NCI-H748 (cell line): Measurements from ENCODE around the gene PTPRD.
"Not testable (repeated sequence)": the region's sequence is repeated elsewhere in the genome, so short reads cannot be mapped to it uniquely, and the experiment has no call there.

Experiments used
- DNase-seq: peaks from one replicate; lab custom pipeline; 2025; ENCODE audit not compliant: unreplicated experiment; lab: John Stamatoyannopoulos, UW

PTPRD gene

GRCh38 chr9:9389904-9390303 lies 1222.9 kb downstream of the PTPRD start:
- DNase-seq: no peak

DNA sequence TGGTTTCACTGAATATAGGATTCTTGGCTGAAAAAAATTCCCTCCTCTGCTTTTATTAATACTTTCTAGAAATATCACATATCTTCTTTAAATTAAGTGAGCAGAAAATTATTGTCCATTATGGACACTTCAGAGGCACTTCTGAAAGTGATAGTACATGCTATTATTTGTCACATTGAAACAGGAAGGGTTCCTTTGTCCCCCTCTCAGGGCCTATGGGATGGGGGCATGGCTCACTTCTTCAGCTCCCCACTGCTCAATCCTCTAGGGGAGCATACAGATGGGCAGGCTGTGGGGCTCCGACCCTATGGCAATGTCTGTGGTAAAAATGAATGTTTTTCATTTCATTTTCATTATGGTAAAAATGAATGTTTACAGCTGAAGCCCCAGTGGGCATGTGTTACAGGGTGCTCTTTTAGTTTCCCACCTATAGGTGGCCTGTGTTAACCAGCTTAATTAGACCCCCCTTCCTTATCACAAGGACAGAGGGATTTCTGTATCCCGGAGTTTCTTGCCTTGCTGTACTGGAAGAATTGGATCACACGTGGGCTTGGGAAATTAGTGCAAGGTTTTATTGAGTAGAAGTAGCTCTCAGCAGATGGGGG lies 1225.2 kb downstream of the PTPRD start:
- DNase-seq: peak; percentile 29

GRCh38 chr9:9362332-9362731 lies 1250.5 kb downstream of the PTPRD start:
- DNase-seq: no peak

GRCh38 chr9:9352877-9353481 lies 1259.8 kb downstream of the PTPRD start:
- DNase-seq: peak; percentile 10

DNA sequence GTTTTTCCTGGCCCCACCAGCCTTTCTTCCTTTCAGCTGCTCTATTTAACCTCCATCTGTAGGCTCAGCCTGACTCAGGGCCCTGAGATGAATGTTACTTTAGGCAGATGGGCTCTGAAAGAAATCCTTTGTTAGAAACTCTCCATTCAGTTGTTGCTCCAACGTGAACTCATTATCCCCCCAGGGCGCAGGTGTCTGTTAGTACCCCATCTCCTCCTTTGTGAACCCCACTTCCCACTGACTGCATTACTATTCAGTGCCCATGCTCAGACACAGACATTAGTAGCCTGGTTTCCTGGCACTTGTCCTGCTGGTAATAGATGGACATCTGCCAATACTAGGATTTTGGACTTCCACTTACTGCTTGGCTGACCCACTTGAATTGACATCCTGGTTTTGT lies 1271.6 kb downstream of the PTPRD start:
- peak; percentile 23 for DNase-seq

DNA sequence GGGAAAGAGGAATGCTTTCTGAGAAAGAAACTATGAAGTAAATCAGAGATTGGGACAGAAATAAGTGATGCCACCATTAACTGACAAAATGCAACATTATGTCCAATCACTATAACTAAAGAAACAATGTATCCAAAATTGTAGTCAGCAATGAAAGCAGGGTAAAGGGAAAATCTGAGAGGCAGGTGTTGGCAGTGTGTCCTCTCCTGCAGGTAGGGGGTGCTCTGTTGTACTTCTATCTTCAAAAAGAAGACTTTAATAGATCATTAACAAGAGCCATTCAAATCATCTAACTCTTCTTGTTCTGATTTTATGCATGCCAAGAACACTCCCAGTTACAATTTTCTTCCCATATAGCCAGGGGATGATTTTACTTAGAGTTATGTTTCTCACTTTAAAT lies 1275.7 kb downstream of the PTPRD start:
- no peak for DNase-seq

DNA sequence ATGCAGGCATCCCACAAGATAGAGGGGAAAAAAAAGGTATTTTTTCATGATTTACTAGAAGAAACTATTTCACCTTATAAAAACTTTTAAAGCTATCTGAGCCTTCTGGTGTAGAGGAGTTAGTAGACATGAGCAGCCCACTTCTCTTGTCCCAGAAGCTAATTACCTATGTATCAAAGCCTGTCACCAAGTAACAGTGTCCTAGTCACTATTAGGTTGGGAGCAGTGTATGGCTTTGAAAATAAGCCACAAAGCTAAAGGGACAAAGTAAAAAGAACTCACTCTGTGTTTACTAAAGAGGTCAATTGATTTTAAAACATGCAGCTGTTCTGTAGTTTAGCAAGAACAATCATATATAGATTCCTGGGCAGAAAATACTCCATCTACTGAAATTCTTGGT lies 1286.1 kb downstream of the PTPRD start:
- no peak for DNase-seq

DNA sequence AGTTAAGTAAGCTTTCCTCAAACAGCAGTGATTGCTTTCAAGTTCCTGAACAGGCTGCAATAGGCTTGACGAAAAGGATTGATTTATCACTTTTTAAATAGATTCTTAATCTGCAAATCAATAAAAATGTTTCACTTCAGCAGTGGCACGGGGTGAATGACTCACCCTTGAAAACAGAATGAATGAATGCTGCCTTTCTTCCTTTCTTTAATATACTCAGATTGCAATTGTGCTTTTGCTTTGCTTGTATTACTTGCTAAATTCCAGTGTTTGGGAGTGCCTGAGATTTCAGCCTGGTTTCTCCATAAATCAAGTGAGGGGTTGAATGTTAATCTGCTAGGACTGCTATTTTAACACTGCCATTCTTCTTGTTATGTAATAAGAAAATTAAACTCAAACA lies 1293.8 kb downstream of the PTPRD start:
- DNase-seq: no peak

- not testable (repeated sequence) for DNase-seq
These were observed 1302.1 kb downstream of the PTPRD start for GRCh38 chr9:9310743-9311142.

- no peak for DNase-seq
These were observed 1307.2 kb downstream of the PTPRD start for GRCh38 chr9:9305600-9305999.

GRCh38 chr9:9299134-9299533 lies 1313.7 kb downstream of the PTPRD start:
- DNase-seq: peak; percentile 34

- DNase-seq: no peak
These were observed 1326.8 kb downstream of the PTPRD start for GRCh38 chr9:9286001-9286400.

DNA sequence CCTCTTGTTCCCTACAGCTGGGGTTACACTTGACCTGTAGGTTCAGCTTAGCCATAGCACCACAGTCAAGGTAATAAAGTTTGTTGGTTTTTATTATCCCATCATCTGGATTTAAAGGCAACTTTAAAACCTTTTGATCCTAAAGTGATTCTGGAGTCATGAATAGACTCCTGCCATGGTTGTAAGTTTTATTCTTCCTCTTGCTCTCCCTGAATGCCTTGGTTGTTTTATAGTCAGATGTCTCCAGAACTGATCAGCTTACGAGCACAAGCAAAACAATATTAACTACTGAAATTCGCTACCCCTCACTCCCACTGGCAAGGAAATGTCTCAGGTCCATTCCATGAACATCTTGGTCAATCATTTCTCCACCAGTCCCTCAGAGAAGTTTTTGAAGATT lies 1328.6 kb downstream of the PTPRD start:
- DNase-seq: no peak

DNA sequence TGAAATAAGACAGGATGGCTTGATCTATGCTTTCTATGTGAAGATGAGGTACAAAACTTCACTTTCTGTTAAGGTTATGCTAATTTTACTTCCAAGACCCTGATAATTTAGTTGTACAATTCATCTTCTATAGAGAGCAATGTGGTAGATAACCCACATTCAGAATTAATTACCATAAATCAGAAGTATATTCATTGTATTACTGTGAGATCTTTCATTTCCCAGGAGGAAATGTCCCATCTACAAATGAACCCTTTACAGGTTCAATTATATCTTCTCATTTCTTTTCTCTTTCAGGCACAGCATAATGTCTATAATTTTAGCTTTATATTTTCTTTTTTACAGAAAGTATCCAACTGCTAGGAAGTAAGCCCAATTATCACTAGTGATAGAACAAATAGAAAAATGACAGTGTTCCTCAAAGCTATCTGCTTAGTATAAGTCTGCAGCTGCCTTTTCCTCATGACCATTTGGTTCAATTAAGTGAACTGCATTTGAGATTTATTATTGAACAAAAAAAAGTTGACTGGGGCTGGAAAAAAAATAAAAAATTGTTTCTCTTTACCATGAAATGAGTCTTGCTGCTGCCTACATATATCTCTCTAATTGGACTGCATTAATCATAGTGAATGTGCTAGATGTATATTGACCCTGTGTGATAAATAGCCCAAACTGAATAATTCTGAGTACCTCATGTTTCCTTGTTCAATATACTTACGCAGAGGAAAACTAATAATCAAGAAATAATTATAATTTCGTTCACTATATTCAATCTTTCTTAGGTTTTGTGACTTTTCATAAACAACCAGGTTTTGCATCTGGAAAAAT lies 1329.4 kb downstream of the PTPRD start:
- no peak for DNase-seq

GRCh38 chr9:9275601-9276000 lies 1337.2 kb downstream of the PTPRD start:
- no peak for DNase-seq

DNA sequence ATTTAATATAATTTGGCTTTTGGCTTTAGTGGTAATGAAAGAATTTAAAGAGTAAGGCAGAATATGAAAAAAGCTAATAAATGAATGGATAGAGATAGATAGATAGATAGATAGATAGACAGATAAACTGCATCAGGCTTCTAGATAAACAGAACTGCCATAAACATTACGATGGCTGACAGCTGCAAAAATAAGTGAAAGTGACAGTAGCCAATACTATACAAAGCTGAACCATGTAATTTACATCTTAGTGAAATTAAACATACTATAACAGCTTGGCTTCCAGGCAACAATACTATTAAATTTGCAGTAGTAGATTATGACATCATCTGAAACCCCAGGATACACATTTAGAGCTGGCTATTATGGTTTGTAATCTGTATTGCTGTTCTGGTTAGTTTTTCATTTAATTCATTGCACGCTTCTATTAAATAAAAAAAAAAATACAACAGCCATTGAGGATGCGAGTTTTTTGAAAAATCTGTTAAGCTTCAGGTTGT lies 1354.8 kb downstream of the PTPRD start:
- DNase-seq: peak; percentile 92

- no peak for DNase-seq
These were observed 1366.1 kb downstream of the PTPRD start for GRCh38 chr9:9246726-9247125.

DNA sequence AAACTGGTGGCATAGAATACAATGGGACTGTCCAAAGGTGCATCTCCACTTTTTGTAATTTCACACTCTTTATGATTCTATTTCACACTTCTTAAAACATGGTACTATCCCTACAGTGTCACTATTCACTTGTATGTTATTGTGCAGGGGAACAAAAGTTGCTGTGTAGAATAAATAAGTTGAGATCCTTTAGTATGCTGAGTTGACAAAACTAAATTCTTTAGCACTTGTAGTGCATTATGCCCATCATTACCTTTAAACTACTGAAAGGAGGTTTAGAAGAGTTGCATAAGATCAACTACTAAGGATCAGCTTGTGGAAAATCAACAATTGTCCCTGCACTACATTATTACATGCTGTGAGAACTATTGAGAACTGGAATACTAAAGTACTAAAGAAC lies 1380.9 kb downstream of the PTPRD start:
- DNase-seq: no peak

- DNase-seq: no peak
These were observed 1383.5 kb downstream of the PTPRD start for GRCh38 chr9:9229269-9229668.

DNA sequence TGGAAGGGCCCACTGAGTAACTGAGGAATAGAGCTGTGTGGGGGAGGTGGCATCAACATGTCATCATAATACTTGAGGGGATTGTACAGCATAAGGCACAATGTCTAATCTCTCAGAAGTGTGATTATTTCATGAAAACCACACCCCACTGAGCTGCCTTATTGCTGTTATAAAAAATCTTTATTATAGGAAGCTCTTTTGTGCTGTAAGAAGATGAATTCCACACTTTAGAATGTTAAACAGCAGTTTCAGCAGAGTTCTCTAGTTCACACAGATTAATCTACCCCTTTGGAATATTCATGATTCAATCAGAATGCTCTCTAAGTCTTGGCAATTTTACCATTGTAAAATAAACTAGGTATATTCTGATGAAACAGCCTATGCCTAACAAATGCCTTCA lies 1389.6 kb downstream of the PTPRD start:
- DNase-seq: no peak

- DNase-seq: no peak
These were observed 1390.1 kb downstream of the PTPRD start for GRCh38 chr9:9222730-9223129.

DNA sequence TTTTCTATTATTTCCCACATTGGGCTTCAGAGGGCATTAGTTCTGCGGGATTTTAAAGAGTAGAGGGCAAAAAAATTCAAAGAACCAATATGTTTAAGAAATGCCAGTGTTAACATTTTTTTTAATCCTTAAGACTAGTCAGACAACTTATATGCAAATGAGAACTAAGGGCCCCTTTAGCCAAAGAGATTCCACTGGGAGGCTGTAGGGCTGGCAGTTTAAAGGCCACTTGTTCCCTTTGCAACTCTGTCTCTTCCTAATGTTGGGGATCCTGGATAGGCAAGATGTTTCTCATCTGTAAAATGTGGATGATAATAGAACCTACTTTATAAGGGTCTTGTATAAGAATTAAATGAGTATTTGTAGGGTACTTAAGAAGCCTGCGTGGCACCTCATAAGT lies 1395.9 kb downstream of the PTPRD start:
- DNase-seq: no peak
